Activated CD8-positive, alpha-beta memory T cell treated with anti-CD3 and anti-CD28 coated beads for 4 hours (primary cell): Measurements from ENCODE around the gene HSPA4.
A peak's percentile ranks its signal among the peaks of the same experiment; 100 is the strongest.

Experiments used
- DNase-seq, 2 donors: peaks; one replicate each; pipeline ENCODE4 v3.0.0-alpha.2; 2020; ENCODE audit warnings: low read depth in 2 of 2

Gene HSPA4

DNA sequence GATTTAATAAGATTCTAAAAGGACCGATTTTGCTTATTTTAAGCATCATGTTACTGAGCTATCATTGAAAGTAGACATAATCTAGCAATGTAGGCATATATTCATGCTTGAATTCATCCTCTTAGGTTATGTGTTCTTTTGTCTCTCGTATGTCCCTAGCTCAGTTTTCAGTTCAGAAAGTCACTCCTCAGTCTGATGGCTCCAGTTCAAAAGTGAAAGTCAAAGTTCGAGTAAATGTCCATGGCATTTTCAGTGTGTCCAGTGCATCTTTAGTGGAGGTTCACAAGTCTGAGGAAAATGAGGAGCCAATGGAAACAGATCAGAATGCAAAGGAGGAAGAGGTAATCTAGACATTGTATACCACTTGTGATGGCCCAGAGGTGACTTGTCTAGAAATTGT lies 39.2 kb downstream of the HSPA4 start:
- no peak for DNase-seq

DNA sequence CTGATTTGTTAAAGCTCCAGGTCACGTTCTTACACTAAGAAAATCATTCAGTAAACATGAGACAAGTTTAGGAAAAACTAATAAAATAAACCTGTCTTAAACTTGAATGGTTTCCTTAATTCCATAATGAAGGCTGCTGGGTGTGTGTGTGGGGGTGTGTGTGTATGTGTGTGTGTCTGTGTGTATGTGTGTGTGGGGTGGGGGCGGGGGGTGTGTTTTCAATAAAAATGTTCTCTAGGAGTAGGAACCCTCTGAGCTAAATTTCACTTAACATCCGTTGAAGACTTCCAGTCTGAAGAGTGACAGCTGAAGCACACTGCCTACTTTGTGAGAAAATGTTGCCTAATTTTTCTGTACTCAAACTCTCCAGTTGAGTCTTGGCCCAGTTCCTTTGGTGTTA lies 54.5 kb downstream of the HSPA4 start:
- DNase-seq, result no peak

- DNase-seq, result no peak
Observed at GRCh38 chr5:133106761-133107572, 55.2 kb downstream of the HSPA4 start.

DNA sequence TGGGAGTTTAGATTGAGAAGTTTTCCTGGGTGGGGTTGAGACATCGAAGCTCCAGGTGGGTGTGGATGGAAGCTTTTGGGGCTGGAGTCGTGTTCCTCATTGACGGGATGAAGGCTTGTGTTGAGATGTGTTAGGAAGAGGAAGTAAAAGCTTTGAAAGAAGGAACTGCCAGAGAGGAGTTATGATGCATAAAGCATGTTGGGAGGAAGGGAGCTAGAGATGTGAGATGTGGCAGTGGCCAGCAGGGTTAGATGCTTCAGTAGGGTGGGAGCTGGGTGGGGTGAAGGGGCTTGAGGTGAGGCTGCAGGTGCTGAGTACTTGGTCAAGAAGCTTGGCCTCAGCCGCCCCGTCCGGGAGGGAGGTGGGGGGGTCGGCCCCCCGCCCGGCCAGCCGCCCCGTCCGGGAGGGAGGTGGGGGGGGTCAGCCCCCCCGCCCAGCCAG lies 56.7 kb downstream of the HSPA4 start:
- no peak for DNase-seq

DNA sequence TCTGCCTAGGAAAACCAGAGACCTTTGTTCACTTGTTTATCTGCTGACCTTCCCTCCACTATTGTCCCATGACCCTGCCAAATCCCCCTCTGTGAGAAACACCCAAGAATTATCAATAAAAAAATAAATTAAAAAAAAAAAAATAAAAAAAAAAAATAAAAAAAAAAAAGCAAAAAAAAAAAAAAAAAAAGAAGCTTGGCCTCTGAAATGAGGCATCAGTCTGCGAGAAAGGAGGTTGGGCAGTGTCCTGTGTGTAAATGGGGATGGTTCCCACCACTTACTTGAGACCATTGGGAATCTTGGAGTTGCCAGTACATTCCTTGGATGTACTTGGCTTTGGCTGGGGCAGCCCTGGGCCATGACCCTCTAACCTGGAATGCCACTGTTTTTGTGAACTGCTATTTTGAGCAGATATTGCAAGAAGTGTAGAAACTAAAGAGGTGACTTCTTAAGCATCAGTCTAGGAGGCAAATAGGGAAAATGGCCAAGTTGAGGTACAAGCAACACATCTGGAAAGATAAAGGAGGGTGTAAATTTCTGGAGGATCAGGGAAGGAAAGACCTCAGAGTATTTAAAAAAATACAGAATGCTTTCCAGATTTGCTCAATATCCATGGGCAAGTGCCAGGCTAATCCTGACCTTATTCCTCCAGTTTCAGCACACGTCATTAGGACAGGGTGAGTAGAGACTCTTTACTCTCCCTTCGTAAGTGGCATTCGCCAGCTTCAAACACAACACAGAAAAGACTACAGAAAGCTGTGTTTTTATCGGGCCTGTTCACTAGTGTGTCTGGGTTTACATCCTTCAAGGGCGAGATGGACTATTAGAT lies 58.1 kb downstream of the HSPA4 start:
- no peak for DNase-seq

GRCh38 chr5:133110709-133111108 lies 58.9 kb downstream of the HSPA4 start:
- no peak for DNase-seq

GRCh38 chr5:133111299-133111698 lies 59.5 kb downstream of the HSPA4 start:
- peak; percentile 49 to 54 for DNase-seq

- no peak for DNase-seq
Observed at GRCh38 chr5:133112026-133112660, 60.3 kb downstream of the HSPA4 start.

DNA sequence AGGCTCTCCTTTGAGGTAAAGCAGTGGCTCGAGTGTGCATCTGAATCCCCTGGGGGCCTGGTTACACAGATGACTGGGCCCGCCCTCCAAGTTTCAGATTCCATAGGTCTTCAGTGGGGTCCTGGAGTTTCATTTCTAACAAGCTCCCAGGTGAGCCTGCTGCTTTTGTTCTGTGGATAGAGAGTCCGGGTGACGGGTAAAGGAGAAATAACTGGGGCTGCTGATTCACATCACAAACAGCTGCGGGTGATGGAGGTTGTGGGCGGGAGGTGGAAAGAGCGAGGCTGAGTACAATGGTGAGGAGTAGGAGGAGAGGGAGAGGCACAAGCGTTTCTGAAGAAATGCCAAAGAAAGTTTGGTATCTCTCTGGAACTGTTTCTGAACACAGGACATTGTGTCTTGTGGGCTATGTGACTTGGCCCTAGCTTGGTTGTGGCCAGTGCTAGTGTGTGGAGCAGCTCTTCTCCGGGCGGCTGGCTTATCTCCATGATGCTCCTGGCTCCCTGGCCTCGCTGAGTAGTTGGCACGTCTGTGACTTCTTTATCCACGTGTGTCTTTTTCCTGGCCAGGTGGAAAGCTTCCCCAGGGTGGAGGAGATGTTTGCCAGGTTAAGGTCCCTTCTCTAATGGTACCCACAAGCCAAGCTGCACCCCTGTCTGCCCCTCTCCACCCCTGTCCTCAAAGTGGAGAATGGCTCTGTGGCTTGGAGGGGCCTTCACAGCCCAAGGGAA lies 61.7 kb downstream of the HSPA4 start:
- DNase-seq, result no peak

GRCh38 chr5:133114166-133114932 lies 62.5 kb downstream of the HSPA4 start:
- DNase-seq, result no peak

DNA sequence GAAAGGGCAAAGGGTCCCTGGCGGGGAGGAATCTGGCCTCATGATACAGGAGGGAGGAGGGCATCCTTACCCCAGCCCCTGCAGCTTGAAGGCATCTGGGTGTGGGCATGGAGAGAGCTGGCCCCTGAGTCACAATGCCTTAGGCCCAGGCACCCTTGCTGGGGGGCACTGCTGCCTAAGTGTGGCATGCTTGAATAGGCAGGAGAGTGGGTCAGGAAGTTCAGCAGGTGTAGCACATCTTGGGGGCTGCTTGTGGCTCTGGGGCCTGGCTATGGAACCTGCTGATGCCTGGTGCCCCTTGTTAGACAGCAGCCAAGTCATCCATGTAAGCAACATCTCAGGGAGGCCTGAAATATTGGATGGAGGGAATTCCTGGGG lies 63.1 kb downstream of the HSPA4 start:
- no peak for DNase-seq

- DNase-seq, result no peak
Observed at GRCh38 chr5:133116601-133117000, 64.8 kb downstream of the HSPA4 start.

DNA sequence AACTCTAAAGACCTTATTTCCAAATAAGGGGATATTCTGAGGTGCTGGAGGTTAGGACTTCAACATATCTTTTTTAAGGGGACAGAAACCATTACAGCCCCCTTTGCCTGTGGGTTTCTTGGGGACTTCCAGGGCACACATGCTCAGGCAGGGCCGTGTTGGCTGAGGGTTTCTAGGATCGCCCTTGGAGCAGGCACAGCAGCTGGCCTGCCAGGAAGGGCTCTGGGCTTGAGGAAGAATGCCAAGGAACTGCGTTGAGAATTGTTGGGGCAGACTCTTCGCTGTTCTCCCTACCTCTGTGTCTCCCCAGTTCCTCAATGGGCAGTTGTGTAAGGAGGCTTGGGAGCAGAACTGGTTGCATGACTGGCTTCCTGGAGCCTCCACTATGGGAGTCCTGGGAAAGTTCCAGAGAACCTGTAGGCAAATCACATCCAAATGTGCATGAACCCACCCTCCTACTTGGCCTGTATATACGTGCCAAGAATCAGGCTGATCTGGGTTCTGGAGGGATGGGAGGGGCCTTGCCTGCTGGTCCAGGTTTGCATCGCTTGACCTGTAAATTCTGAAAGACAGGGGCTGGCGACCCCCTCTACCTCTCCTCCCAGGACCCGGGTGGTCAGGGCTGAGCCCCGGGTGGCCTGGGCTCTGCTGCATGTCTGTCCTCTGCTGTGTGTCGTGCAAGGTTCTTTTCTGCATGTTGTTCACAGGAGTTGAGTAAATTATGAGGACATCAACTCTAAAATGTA lies 65.5 kb downstream of the HSPA4 start:
- no peak for DNase-seq

DNA sequence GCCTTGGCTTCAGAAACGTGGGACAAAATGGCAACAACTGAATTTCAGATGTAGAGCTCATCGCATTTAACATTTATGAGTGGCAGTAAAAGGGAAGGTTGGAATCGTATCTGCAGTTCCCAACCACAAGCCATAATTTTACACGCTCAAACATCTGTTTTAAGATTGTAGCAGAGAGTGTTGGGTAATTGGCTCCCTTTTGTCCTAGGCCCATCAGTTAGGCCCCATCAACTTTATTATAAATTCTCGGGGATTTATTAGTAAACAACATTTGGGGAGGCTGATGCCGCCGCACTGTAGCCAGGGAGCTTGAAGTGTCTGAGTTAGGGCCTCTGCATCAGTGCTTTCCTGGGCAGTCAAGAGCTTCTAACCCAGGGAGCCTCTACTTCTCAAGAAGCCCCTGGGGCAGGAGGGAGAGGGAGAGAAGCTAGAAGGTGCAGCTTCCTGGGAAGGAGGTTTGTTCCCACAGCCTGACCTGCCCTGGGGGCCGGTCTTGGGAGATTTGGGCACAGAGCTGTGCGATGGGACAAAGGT lies 66.2 kb downstream of the HSPA4 start:
- DNase-seq, result no peak

- DNase-seq, result no peak
Observed at GRCh38 chr5:133118741-133119140, 66.9 kb downstream of the HSPA4 start.

- no peak for DNase-seq
Observed at GRCh38 chr5:133119233-133119711, 67.5 kb downstream of the HSPA4 start.

DNA sequence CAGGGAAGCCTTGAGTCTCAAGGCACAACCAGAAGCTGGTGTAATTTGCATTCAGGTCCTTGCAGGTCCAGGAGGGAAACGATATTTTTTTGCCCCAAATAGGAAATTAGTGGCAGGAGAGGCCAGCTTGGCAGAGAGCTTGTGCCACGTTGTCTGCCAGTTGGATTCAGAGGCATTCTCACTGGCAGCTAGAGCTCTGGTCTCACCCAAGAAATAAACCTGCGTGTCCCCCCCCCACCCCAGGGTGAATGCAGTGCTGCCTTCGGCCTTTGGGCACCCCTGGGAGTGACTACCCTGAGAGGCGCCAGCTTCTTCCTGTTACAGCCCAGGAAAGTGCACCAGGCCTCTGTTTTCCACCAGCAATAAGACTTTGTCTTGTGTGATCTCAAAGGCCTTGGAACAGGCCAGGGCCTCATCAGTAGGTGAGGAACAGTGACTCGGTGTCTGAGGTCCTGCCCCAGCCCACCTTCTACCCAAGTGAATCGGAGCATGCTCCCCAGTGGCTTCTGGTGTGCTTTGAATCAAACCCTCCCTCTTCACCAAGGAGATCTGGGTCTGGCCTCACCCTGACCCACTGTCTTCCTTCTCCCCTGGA lies 68.4 kb downstream of the HSPA4 start:
- DNase-seq, result no peak

DNA sequence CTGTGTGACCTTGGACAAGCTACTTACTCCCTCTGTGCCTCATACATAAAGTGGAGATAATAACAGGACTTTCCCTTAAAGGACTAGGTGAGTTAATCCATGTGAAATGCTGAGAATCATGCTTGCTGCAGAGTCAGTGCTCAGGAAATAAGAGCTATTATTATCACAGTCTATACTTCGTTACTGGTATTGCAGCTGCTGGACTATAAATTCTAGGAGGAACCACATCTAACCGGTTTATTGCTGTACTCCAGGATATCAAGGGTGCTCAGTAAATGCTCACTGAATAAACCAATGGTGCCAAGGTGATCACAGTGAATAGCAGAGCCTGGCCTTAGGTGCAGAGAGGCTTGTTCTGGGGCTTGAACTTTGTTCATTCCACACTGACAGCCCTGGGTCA lies 69.3 kb downstream of the HSPA4 start:
- DNase-seq, result no peak

DNA sequence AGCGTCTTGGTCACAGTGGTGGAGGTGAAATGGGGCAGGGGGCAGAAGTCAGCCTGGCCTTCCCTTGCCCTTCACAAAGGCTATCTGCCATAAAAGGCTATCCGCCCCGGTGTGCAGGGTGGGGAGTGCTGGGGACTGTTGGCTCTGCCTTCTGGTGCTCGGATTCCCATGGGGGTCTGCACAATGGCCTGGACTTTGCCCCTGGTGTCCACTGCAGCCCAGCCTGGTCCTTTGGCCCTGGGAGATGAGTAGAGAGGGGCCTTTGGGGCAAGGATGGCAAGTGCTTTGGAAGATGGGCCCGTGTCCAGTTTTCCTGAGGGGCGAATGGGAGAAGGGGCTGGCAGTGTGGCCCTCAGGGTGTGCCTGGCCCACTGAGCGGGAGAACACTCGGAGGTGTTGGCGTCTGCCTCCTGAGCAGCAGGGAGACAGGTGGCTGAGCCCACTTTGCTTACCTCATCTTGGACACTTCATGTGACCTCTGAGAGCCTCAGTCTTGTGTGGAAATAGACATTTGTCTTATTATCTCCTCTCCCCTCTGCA lies 69.9 kb downstream of the HSPA4 start:
- no peak for DNase-seq
